HG02759 (cell line): Measurements from ENCODE around the gene PIK3CA.
A peak's percentile ranks its signal among the peaks of the same experiment; 100 is the strongest.

Experiments used
- ATAC-seq: cut with Tn5 transposase; IDR thresholded peaks from one replicate; pipeline ENCODE4 v1.9.1; 2021; ENCODE audit warnings: mild to moderate bottlenecking, moderate library complexity; ENCODE audit not compliant: unreplicated experiment

PIK3CA gene

GRCh38 chr3:179156775-179157174 lies 8.6 kb downstream of the PIK3CA start:
- ATAC-seq: no peak

GRCh38 chr3:179158336-179159039 lies 10.3 kb downstream of the PIK3CA start:
- peak; percentile 60 for ATAC-seq

GRCh38 chr3:179163503-179163902 lies 15.3 kb downstream of the PIK3CA start:
- no peak for ATAC-seq

- ATAC-seq: no peak
Observed at GRCh38 chr3:179164857-179165256, 16.7 kb downstream of the PIK3CA start.

- ATAC-seq: peak; percentile 47
Observed at GRCh38 chr3:179166561-179167201, 18.5 kb downstream of the PIK3CA start.

- ATAC-seq: no peak
Observed at GRCh38 chr3:179168918-179169317, 20.8 kb downstream of the PIK3CA start.

GRCh38 chr3:179172546-179172945 lies 24.4 kb downstream of the PIK3CA start:
- ATAC-seq: no peak

- ATAC-seq: peak; percentile 72
Observed at GRCh38 chr3:179174316-179174715, 26.2 kb downstream of the PIK3CA start.

- no peak for ATAC-seq
Observed at GRCh38 chr3:179174898-179175297, 26.7 kb downstream of the PIK3CA start.

- ATAC-seq: no peak
Observed at GRCh38 chr3:179175358-179175757, 27.2 kb downstream of the PIK3CA start.

- no peak for ATAC-seq
Observed at GRCh38 chr3:179177611-179178010, 29.5 kb downstream of the PIK3CA start.

- no peak for ATAC-seq
Observed at GRCh38 chr3:179179256-179179655, 31.1 kb downstream of the PIK3CA start.

- no peak for ATAC-seq
Observed at GRCh38 chr3:179179979-179180759, 32.0 kb downstream of the PIK3CA start.

- peak; percentile 66 for ATAC-seq
Observed at GRCh38 chr3:179181021-179181472, 32.9 kb downstream of the PIK3CA start.

- ATAC-seq: no peak
Observed at GRCh38 chr3:179181993-179182551, 33.9 kb downstream of the PIK3CA start.

GRCh38 chr3:179182902-179183301 lies 34.7 kb downstream of the PIK3CA start:
- ATAC-seq: no peak

GRCh38 chr3:179184826-179185225 lies 36.7 kb downstream of the PIK3CA start:
- no peak for ATAC-seq

- no peak for ATAC-seq
Observed at GRCh38 chr3:179186426-179186825, 38.3 kb downstream of the PIK3CA start.

GRCh38 chr3:179189759-179190158 lies 41.6 kb downstream of the PIK3CA start:
- no peak for ATAC-seq

GRCh38 chr3:179190581-179190980 lies 42.4 kb downstream of the PIK3CA start:
- no peak for ATAC-seq

- ATAC-seq: no peak
Observed at GRCh38 chr3:179192542-179192941, 44.4 kb downstream of the PIK3CA start.
